Astrocyte (in vitro differentiated cells and primary cell): ENCODE data around the gene SLC19A1. TPM values are rescaled to one million over a fixed set of nuclear protein-coding genes. Genes with fewer than 3 reads are reported as not detected.

Experiments used
- DNase-seq: peaks from one replicate; pipeline ENCODE4 v3.0.0-alpha.2; 2010; ENCODE audit warnings: low read depth
- FAIRE-seq: peaks from 2 replicates; lab custom pipeline; 2011; peaks lifted over from hg19 to GRCh38; lab: Jason Lieb, UNC
- H2AFZ ChIP-seq: 2 replicates; pipeline ENCODE4 v1.6.0; 2012; ENCODE audit warnings: low read depth, low read length, inconsistent platforms
- H3K27ac ChIP-seq: 2 replicates; pipeline ENCODE4 v1.5.1; 2011; ENCODE audit warnings: low read depth, low read length, inconsistent platforms
- H3K27me3 ChIP-seq: 2 replicates; pipeline ENCODE4 v1.6.0; 2011; ENCODE audit warnings: low read length, inconsistent platforms; ENCODE audit not compliant: insufficient read depth
- H3K36me3 ChIP-seq: 2 replicates; pipeline ENCODE4 v1.5.1; 2011; ENCODE audit warnings: low read length, inconsistent platforms; ENCODE audit not compliant: insufficient read depth
- H3K4me1 ChIP-seq: 2 replicates; pipeline ENCODE4 v1.5.1; 2011; ENCODE audit warnings: low read length, inconsistent platforms; ENCODE audit not compliant: insufficient read depth
- H3K4me2 ChIP-seq: 2 replicates; pipeline ENCODE4 v1.6.0; 2012; ENCODE audit warnings: low read length, inconsistent platforms
- H3K4me3 ChIP-seq: 2 replicates; pipeline ENCODE4 v1.5.1; 2011; ENCODE audit warnings: low read depth, mild to moderate bottlenecking, low read length, inconsistent platforms; ENCODE audit not compliant: insufficient read depth
- H3K79me2 ChIP-seq: 2 replicates; pipeline ENCODE4 v1.6.0; 2012; ENCODE audit warnings: mild to moderate bottlenecking, low read length, inconsistent platforms; ENCODE audit not compliant: insufficient read depth
- H3K9ac ChIP-seq: 2 replicates; pipeline ENCODE4 v1.6.0; 2012; ENCODE audit warnings: mild to moderate bottlenecking, low read length, inconsistent platforms
- H3K9me3 ChIP-seq: 2 replicates; pipeline ENCODE4 v1.5.1; 2012; ENCODE audit warnings: low read depth, mild to moderate bottlenecking, low read length, inconsistent platforms; ENCODE audit not compliant: insufficient read depth
- H4K20me1 ChIP-seq: 2 replicates; pipeline ENCODE4 v1.6.0; 2012; ENCODE audit warnings: low read length, inconsistent platforms; ENCODE audit not compliant: insufficient read depth
- H3K27ac Mint-ChIP-seq: one replicate; pipeline ENCODE4 v1.8.0; 2021; ENCODE audit warnings: mild to moderate bottlenecking, mixed read lengths; ENCODE audit not compliant: unreplicated experiment
- H3K27me3 Mint-ChIP-seq: one replicate; pipeline ENCODE4 v1.8.0; 2021; ENCODE audit warnings: low read depth, mixed read lengths; ENCODE audit not compliant: unreplicated experiment
- H3K36me3 Mint-ChIP-seq: one replicate; pipeline ENCODE4 v1.8.0; 2021; ENCODE audit warnings: low read depth, mixed read lengths; ENCODE audit not compliant: unreplicated experiment
- H3K4me1 Mint-ChIP-seq: one replicate; pipeline ENCODE4 v1.8.0; 2021; ENCODE audit warnings: low read depth, mixed read lengths; ENCODE audit not compliant: unreplicated experiment
- H3K4me3 Mint-ChIP-seq: one replicate; pipeline ENCODE4 v1.8.0; 2021; ENCODE audit warnings: mild to moderate bottlenecking, moderate library complexity, mixed read lengths; ENCODE audit not compliant: unreplicated experiment
- H3K9me3 Mint-ChIP-seq: one replicate; pipeline ENCODE4 v1.8.0; 2021; ENCODE audit warnings: mild to moderate bottlenecking, mixed read lengths; ENCODE audit not compliant: unreplicated experiment
- EZH2 ChIP-seq: IDR thresholded peaks from 2 replicates; pipeline ENCODE4 v1.6.1; 2012; ENCODE audit warnings: mild to moderate bottlenecking, low read length, inconsistent platforms; ENCODE audit not compliant: insufficient read depth
- total RNA-seq: library from RNA; stranded (reverse); gene quantifications from 2 replicates; pipeline ENCODE4 v1.2.1, GENCODE V29; 2021
- TF ChIP-seq, protein P1 (sequence below): IDR thresholded peaks from 2 replicates; pipeline ENCODE4 v1.5.1; 2011; ENCODE audit warnings: low read depth, mild to moderate bottlenecking, inconsistent platforms, low read length, moderate library complexity; ENCODE audit not compliant: insufficient read depth

SLC19A1 gene
- total RNA-seq, 1 donor from 2014 or later: 11.7 TPM

DNA sequence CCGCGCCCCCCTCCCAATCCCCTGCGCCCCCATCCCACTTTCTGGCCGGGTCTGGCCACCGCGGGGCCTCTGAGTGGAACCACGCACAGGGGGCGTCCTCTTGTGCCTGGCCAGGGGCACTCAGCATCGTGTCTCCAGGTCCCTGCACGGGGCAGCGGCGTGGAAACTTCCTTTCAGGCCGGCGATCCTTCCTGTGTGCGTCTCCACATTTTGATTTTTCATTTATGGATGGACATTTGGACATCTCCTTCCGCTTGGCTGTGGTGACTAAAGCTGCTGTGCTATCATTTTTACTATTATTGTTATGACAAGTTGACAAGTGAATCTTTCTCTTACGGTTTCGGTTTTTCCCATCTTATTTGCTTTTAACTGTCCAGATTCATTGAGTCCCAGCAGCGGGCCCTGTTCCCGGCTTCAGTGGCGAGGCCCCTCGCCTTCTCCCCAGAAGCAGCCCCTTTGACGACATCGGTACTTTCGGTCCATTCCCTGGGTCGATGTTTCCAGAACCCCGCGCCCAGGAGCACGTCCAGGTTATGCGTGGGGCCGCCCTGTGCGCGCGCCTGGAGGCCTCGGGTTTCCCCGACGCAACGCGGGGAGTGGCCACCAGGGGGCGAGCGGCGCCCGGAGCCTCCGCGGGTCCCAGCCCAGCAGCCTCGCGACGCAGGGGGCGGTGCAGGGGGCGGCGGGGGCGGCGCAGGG lies 12.4 kb upstream of the SLC19A1 start:
- Histone ChIP-seq H3K9me3 (no peaks in the 10 kb centered on the region), H3K9ac (peak overlapping the region; percentile 83), H4K20me1 (no peaks in the 10 kb centered on the region), H2AFZ (peak overlapping the region; percentile 93), H3K36me3 (no peaks in the 10 kb centered on the region), H3K27me3 (peaks cover 2% of the 10 kb centered on the region), H3K4me1 (peaks cover 16% of the 10 kb centered on the region), H3K27ac (peak overlapping the region; percentile 41), H3K4me3 (peak overlapping the region; percentile 72), H3K79me2 (no peaks in the 10 kb centered on the region), H3K4me2 (peak overlapping the region; percentile 92)
- Mint-ChIP-seq H3K27me3 (peaks cover 9% of the 10 kb centered on the region), H3K27ac (no peak overlapping the region), H3K4me1 (peaks cover 11% of the 10 kb centered on the region), H3K36me3 (no peaks in the 10 kb centered on the region), H3K9me3 (no peaks in the 10 kb centered on the region), H3K4me3 (peak overlapping the region; percentile 85)
- FAIRE-seq: no peak
- no peak for DNase-seq
- TF ChIP-seq EZH2: no peak
- TF ChIP-seq, protein P1, sequence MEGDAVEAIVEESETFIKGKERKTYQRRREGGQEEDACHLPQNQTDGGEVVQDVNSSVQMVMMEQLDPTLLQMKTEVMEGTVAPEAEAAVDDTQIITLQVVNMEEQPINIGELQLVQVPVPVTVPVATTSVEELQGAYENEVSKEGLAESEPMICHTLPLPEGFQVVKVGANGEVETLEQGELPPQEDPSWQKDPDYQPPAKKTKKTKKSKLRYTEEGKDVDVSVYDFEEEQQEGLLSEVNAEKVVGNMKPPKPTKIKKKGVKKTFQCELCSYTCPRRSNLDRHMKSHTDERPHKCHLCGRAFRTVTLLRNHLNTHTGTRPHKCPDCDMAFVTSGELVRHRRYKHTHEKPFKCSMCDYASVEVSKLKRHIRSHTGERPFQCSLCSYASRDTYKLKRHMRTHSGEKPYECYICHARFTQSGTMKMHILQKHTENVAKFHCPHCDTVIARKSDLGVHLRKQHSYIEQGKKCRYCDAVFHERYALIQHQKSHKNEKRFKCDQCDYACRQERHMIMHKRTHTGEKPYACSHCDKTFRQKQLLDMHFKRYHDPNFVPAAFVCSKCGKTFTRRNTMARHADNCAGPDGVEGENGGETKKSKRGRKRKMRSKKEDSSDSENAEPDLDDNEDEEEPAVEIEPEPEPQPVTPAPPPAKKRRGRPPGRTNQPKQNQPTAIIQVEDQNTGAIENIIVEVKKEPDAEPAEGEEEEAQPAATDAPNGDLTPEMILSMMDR: peak; percentile 26

DNA sequence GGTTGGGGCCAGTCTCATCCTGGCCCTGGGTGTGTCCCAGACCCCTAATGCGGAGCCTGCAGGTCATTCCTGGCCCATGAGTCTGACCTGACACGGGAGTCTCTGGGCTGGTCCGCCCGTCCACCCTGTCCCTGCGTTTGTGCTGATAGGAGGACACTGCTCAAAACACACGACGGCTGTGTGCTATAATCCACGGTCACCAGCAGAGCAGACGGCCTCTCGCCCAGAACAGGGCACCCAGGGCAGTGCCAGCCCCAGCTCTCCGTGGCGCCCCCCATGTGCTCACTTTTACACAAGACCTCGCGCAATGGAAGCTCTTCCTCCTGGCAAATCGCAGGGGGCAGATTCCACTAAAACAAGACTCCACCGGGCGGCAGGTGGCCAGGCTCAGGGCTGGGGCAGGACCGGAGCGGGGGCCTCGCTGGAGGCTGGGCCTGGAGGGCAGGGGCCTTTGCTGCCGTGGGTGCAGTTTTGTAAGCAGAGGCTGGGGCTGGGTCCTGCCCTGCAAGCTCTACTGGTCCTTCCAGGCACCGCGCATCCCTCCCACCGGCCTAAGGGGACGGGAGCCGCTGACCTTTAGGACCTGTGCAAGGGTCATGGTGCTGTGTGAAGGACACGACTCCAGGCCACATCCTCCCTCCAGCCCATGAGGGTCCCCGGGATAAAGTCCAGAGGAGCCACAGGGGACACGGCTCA lies 10.6 kb upstream of the SLC19A1 start:
- DNase-seq: no peak
- no peak overlapping the region for H3K27ac Mint-ChIP-seq
- H3K9ac ChIP-seq: no peak overlapping the region
- no peak overlapping the region for H2AFZ ChIP-seq
- peaks cover 11% of the 10 kb centered on the region for H3K4me1 Mint-ChIP-seq
- no peaks in the 10 kb centered on the region for H4K20me1 ChIP-seq
- no peak overlapping the region for H3K4me3 Mint-ChIP-seq
- H3K4me3 ChIP-seq: no peak overlapping the region
- no peaks in the 10 kb centered on the region for H3K36me3 ChIP-seq
- H3K4me2 ChIP-seq: no peak overlapping the region
- no peak for TF ChIP-seq EZH2
- TF ChIP-seq, protein P1: no peak
- H3K4me1 ChIP-seq: peaks cover 16% of the 10 kb centered on the region
- no peaks in the 10 kb centered on the region for H3K9me3 Mint-ChIP-seq
- H3K27me3 ChIP-seq: no peaks in the 10 kb centered on the region
- no peaks in the 10 kb centered on the region for H3K9me3 ChIP-seq
- FAIRE-seq: no peak
- no peak overlapping the region for H3K27ac ChIP-seq
- H3K36me3 Mint-ChIP-seq: no peaks in the 10 kb centered on the region
- peaks cover 4% of the 10 kb centered on the region for H3K27me3 Mint-ChIP-seq
- H3K79me2 ChIP-seq: no peaks in the 10 kb centered on the region
